Fibroblast of lung (primary cell): ENCODE results near the gene RNF220. TPM values are rescaled to one million over a fixed set of nuclear protein-coding genes. Genes with fewer than 3 reads are reported as not detected.

Source experiments
- DNase-seq, 2 donors: peaks; one replicate each; pipeline versions ENCODE4 v3.0.0 to v3.0.0-alpha.2; 2010; ENCODE audit warnings: low read depth in 2 of 2
- H2AFZ ChIP-seq: 2 replicates; pipeline ENCODE4 v1.5.1; 2012; ENCODE audit warnings: low read length, control low read depth, inconsistent platforms
- H3K27ac ChIP-seq: 2 replicates; pipeline ENCODE4 v1.5.1; 2011; ENCODE audit warnings: low read length, control low read depth; ENCODE audit not compliant: insufficient read depth
- H3K27me3 ChIP-seq: 2 replicates; pipeline ENCODE4 v1.5.1; 2011; ENCODE audit warnings: mild to moderate bottlenecking, low read length; ENCODE audit not compliant: control insufficient read depth, insufficient read depth
- H3K36me3 ChIP-seq: 2 replicates; pipeline ENCODE4 v1.5.1; 2011; ENCODE audit warnings: low read length; ENCODE audit not compliant: control insufficient read depth, insufficient read depth
- H3K4me1 ChIP-seq: 2 replicates; pipeline ENCODE4 v1.5.1; 2011; ENCODE audit warnings: low read length; ENCODE audit not compliant: control insufficient read depth, insufficient read depth; ENCODE audit errors: extremely low read depth
- H3K4me2 ChIP-seq: 2 replicates; pipeline ENCODE4 v1.5.1; 2011; ENCODE audit warnings: low read length, control low read depth; ENCODE audit not compliant: insufficient read depth; ENCODE audit errors: extremely low read depth
- H3K4me3 ChIP-seq, 4 experiments: fragments of 200-600 bp in 1 of 4; sonication (generic) in 1 of 4; replicated peaks in 1 of 4; 2 replicates each; pipeline ENCODE4 v1.5.1; 2011 to 2016; ENCODE audit warnings: low read length in 4 of 4, low read depth in 3 of 4, mild to moderate bottlenecking in 3 of 4, control low read depth in 2 of 4, inconsistent platforms in 1 of 4, mixed read lengths in 1 of 4; ENCODE audit not compliant: insufficient read depth in 1 of 4; ENCODE audit errors: control extremely low read depth in 1 of 4
- H3K79me2 ChIP-seq: 2 replicates; pipeline ENCODE4 v1.5.1; 2012; ENCODE audit warnings: mild to moderate bottlenecking, low read length, inconsistent platforms; ENCODE audit not compliant: control insufficient read depth, insufficient read depth
- H3K9ac ChIP-seq: 2 replicates; pipeline ENCODE4 v1.5.1; 2011; ENCODE audit warnings: mild to moderate bottlenecking, low read length, control low read depth; ENCODE audit not compliant: insufficient read depth
- H3K9me3 ChIP-seq: 2 replicates; pipeline ENCODE4 v1.5.1; 2012; ENCODE audit warnings: low read depth, low read length; ENCODE audit not compliant: control insufficient read depth, insufficient read depth
- H4K20me1 ChIP-seq: 2 replicates; pipeline ENCODE4 v1.5.1; 2011; ENCODE audit warnings: low read length; ENCODE audit not compliant: control insufficient read depth, insufficient read depth; ENCODE audit errors: extremely low read depth
- EZH2 ChIP-seq: IDR thresholded peaks from 2 replicates; pipeline ENCODE4 v1.5.1; 2012; ENCODE audit warnings: low read length, control low read depth, mild to moderate bottlenecking; ENCODE audit errors: missing control alignments
- polyA plus RNA-seq, 2 donors: library from polyadenylated mRNA; depleted of rRNA in 1 of 2; stranded (reverse) in 1 of 2; unstranded in 1 of 2; fragments of >200 nt; gene quantifications; 2 replicates each; pipeline ENCODE4 v1.2.1, GENCODE V29; 2011 to 2012; ENCODE audit warnings: missing spikeins in 1 of 2
- total RNA-seq: library from RNA; depleted of rRNA; stranded (reverse); fragments of >200 nt; gene quantifications from 2 replicates; pipeline ENCODE4 v1.2.1, GENCODE V29; 2014
- TF ChIP-seq, protein P1 (sequence below), 2 donors: IDR thresholded peaks in 1 of 2; conservative IDR thresholded peaks in 1 of 2; 1 replicate in 1 of 2; 2 replicates in 1 of 2; pipeline ENCODE4 v1.5.1; 2011 to 2012; ENCODE audit warnings: low read length in 2 of 2, control low read depth in 1 of 2, inconsistent platforms in 1 of 2, low read depth in 1 of 2, mild to moderate bottlenecking in 1 of 2

RNF220 gene
- total and polyA plus RNA-seq, 2 donors (not counting 1 experiment from before 2014, with no cell fraction given) = 42.3 to 52.0 TPM

DNA sequence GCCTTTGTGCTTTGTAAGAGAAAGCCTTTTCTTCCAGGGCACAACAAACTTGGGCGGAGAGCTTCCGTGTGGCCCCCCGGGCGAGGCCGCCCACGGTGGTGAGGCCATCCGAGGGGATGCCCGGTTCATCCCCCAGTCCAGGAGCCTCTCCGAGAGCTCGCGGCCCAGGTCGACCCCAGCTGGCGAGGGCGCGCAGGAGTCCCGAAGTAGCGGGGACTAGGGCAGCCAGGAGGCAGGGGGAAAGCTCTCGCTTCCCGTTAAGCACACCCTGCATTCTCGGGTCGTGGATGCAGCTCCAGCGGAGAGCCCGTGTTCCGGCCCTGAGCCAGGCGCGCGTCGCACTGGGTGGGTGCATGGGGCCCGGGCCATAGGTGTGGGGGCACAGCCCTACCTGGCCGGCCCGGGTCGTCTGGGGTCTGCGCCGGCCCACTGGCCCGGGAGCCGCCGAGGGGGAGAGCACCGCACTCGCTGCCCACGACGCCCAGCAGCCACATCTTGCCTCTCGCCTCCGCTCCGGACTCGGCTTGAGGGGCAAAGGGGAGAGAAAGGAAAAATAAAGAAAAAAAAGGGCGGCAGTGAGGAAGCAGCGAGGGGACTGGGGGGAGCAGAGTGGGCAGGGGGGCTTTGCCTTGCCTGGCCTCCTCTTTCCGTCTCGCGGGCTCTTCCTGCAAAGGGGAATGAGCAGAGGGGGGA lies 1.8 kb downstream of the RNF220 start:
- H2AFZ ChIP-seq = no peak overlapping the region

DNA sequence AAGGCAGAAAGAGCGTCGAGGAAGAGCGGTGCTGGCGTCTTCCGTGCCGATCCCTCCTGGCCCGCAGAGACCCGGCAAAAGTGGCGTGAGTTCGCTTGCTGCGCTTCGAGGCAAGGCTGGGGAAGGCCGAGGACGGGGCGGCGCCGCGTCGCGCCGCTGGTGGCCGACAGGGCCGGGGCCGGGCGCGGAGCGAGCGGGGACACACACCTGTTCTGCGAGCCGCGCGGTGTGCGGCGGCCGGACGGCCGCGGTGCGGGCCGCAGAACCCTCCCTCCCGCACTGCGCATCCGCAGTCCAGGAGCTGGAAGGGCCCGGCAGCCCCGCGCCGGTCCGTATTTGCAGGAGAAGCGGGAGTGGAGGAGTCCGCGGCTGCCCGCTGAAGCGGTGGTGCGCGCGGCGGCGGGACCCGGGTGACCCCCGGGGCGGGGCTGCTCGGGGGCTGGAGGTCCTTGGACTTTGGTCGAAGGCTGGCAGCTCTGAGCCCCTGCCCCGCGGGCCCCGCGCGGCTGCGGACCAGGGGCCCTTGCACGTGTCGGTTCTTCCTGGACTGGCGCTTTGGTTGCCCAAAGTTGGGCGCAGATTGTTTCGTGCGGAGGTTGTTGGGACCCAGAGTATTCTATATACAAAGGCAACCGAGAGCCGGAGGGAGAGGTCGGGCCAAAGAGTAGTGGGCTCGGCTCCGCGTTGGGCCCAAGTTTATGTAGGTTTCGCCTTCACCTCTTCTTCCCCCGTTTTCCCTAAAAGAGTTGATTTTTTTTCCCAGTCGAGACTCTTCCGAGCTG lies 2.6 kb downstream of the RNF220 start:
- Histone ChIP-seq H3K36me3 (no peaks in the 10 kb centered on the region), H3K27me3 (peaks cover 71% of the 10 kb centered on the region), H3K4me3 (no peak overlapping the region), H3K79me2 (no peaks in the 10 kb centered on the region), H3K4me1 (no peaks in the 10 kb centered on the region), H3K9ac (no peak overlapping the region), H3K27ac (no peak overlapping the region), H4K20me1 (no peaks in the 10 kb centered on the region), H2AFZ (no peak overlapping the region), H3K9me3 (no peaks in the 10 kb centered on the region), H3K4me2 (no peak overlapping the region)
- no peak for DNase-seq
- TF ChIP-seq, protein P1, sequence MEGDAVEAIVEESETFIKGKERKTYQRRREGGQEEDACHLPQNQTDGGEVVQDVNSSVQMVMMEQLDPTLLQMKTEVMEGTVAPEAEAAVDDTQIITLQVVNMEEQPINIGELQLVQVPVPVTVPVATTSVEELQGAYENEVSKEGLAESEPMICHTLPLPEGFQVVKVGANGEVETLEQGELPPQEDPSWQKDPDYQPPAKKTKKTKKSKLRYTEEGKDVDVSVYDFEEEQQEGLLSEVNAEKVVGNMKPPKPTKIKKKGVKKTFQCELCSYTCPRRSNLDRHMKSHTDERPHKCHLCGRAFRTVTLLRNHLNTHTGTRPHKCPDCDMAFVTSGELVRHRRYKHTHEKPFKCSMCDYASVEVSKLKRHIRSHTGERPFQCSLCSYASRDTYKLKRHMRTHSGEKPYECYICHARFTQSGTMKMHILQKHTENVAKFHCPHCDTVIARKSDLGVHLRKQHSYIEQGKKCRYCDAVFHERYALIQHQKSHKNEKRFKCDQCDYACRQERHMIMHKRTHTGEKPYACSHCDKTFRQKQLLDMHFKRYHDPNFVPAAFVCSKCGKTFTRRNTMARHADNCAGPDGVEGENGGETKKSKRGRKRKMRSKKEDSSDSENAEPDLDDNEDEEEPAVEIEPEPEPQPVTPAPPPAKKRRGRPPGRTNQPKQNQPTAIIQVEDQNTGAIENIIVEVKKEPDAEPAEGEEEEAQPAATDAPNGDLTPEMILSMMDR (conservative IDR thresholded peaks at IDR 0.05 in 1 of 2, IDR thresholded peaks at IDR 0.05 in 1 of 2; ENCODE audit: low read depth in 1 of 2, low read length in 2 of 2) = no peak
- TF ChIP-seq EZH2 = peak; percentile 87

More for the DNA sequence above, 1.8 kb downstream of the RNF220 start:
- Histone ChIP-seq H3K27me3 (peaks cover 70% of the 10 kb centered on the region), H3K4me3 (no peak overlapping the region), H4K20me1 (no peaks in the 10 kb centered on the region), H3K9me3 (no peaks in the 10 kb centered on the region), H3K79me2 (no peaks in the 10 kb centered on the region), H3K4me2 (peak overlapping the region; percentile 35), H3K4me1 (no peaks in the 10 kb centered on the region), H3K36me3 (no peaks in the 10 kb centered on the region), H3K9ac (no peak overlapping the region), H3K27ac (no peak overlapping the region)
- TF ChIP-seq EZH2 = no peak
- TF ChIP-seq, protein P1 (conservative IDR thresholded peaks at IDR 0.05 in 1 of 2, IDR thresholded peaks at IDR 0.05 in 1 of 2; ENCODE audit: low read depth in 1 of 2, low read length in 2 of 2) = no peak
- no peak for DNase-seq

DNA sequence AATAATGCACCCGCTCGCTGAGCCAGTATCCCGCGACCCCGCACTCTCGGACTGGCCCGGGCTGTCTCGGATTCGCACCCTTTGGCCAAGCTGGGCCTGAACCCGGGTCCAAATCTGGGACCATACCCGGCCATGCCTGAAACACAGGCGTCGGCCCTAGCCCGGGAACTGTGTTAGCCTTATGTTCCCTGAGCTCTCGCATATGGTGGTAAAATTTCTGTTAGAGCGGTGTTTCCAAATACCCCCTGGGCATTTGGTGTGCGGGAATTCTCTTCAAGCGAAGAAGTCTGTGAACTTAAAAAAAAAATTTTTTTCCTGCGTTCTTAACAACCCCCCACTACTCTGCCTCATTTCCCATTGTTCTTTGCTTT lies 3.1 kb downstream of the RNF220 start:
- Histone ChIP-seq H3K4me2 (no peak overlapping the region), H3K27me3 (peaks cover 75% of the 10 kb centered on the region), H3K9me3 (no peaks in the 10 kb centered on the region), H4K20me1 (no peaks in the 10 kb centered on the region), H3K4me1 (no peaks in the 10 kb centered on the region), H3K27ac (no peak overlapping the region), H3K9ac (no peak overlapping the region), H3K79me2 (no peaks in the 10 kb centered on the region), H2AFZ (no peak overlapping the region), H3K4me3 (no peak overlapping the region), H3K36me3 (no peaks in the 10 kb centered on the region)
- DNase-seq = peak in 1 of 2 donors; percentile 25
- TF ChIP-seq, protein P1 (conservative IDR thresholded peaks at IDR 0.05 in 1 of 2, IDR thresholded peaks at IDR 0.05 in 1 of 2; ENCODE audit: low read depth in 1 of 2, low read length in 2 of 2) = no peak
- no peak for TF ChIP-seq EZH2
